HepG2 (cell line): ENCODE data around the gene KIF6. TPM values are rescaled to one million over a fixed set of nuclear protein-coding genes. Genes with fewer than 3 reads are reported as not detected.

ENCODE experiments used
- ATAC-seq: fragments of 200-7000 bp; cut with Tn5 transposase; 3 replicates; pipeline ENCODE4 v1.9.1; 2020; ENCODE audit warnings: mild to moderate bottlenecking, moderate library complexity
- BruUV-seq: library from RNA; stranded (reverse); fragments of 400-500 nt; replicated peaks from 2 replicates; lab custom pipeline; 2021; lab: Mats Ljungman, UMichigan
- CTCF ChIA-PET: fragments of 300-600 bp; formaldehyde crosslinking; extraction: SDS; loops from one replicate; lab custom pipeline; 2021; ENCODE audit warnings: low total read pairs, inconsistent platforms, low intra/inter-chr PET ratio; lab: Yijun Ruan, JAX
- POLR2A ChIA-PET: fragments of 350-600 bp; sonication (Branson Sonifier 250); formaldehyde crosslinking; loops from one replicate; lab custom pipeline; 2020; ENCODE audit warnings: antibody characterized with exemption, inconsistent platforms; lab: Yijun Ruan, JAX
- DNase-seq: peaks from one replicate; pipeline ENCODE4 v3.0.0-alpha.2; 2015; ENCODE audit warnings: low spot score
- FAIRE-seq: peaks from 3 replicates; lab custom pipeline; 2011; peaks lifted over from hg19 to GRCh38; lab: Jason Lieb, UNC
- H2AFZ ChIP-seq: one replicate; pipeline ENCODE4 v1.6.1; 2011; ENCODE audit warnings: low read length, inconsistent platforms
- H3K27ac ChIP-seq: fragments of 300-600 bp; 3 replicates; pipeline ENCODE4 v1.8.0; 2011; ENCODE audit warnings: mixed run types, mild to moderate bottlenecking, mixed read lengths, low read length, inconsistent platforms; ENCODE audit not compliant: insufficient read depth; ENCODE audit errors: extremely low read length
- H3K27me3 ChIP-seq, 2 experiments: fragments of 200-600 bp in 1 of 2; 2 replicates in 1 of 2; 3 replicates in 1 of 2; pipeline versions ENCODE4 v1.6.0 to v1.8.0; 2011; ENCODE audit warnings: low read length in 2 of 2, mild to moderate bottlenecking in 2 of 2, moderate library complexity in 2 of 2, inconsistent platforms in 1 of 2; ENCODE audit not compliant: insufficient read depth in 2 of 2, control insufficient read depth in 1 of 2
- H3K36me3 ChIP-seq, 2 experiments: fragments of 200-600 bp in 1 of 2; replicated peaks in 1 of 2; 2 replicates in 1 of 2; 3 replicates in 1 of 2; pipeline versions ENCODE4 v1.5.1 to v1.8.0; 2011; ENCODE audit warnings: low read length in 2 of 2, inconsistent platforms in 1 of 2; ENCODE audit not compliant: insufficient read depth in 2 of 2, control insufficient read depth in 1 of 2
- H3K4me1 ChIP-seq: 2 replicates; pipeline ENCODE4 v1.5.1; 2012; ENCODE audit warnings: low read length, inconsistent platforms; ENCODE audit not compliant: insufficient read depth
- H3K4me2 ChIP-seq: 2 replicates; pipeline ENCODE4 v1.6.0; 2011; ENCODE audit warnings: low read depth, low read length, inconsistent platforms
- H3K4me3 ChIP-seq, 3 experiments: fragments of 200-600 bp in 1 of 3; sonication (generic), shearing (Covaris generic) in 1 of 3; replicated peaks in 1 of 3; 2 replicates each; pipeline ENCODE4 v1.5.1; 2011 to 2016; ENCODE audit warnings: low read length in 3 of 3, inconsistent platforms in 2 of 3, low read depth in 2 of 3, mild to moderate bottlenecking in 2 of 3, control low read depth in 1 of 3, mixed read lengths in 1 of 3; ENCODE audit not compliant: insufficient read depth in 1 of 3
- H3K79me2 ChIP-seq: one replicate; pipeline ENCODE4 v1.6.1; 2011; ENCODE audit warnings: low read length, inconsistent platforms; ENCODE audit not compliant: insufficient read depth
- H3K9ac ChIP-seq: 2 replicates; pipeline ENCODE4 v1.6.0; 2011; ENCODE audit warnings: mild to moderate bottlenecking, low read depth, low read length, inconsistent platforms; ENCODE audit not compliant: insufficient read depth
- H3K9me3 ChIP-seq: 2 replicates; pipeline ENCODE4 v1.5.1; 2012; ENCODE audit warnings: mild to moderate bottlenecking, low read length
- H4K20me1 ChIP-seq: 2 replicates; pipeline ENCODE4 v1.6.0; 2011; ENCODE audit warnings: inconsistent platforms, mild to moderate bottlenecking, low read length, moderate library complexity; ENCODE audit not compliant: insufficient read depth
- DMAP1 ChIP-seq: IDR thresholded peaks from 2 replicates; pipeline ENCODE4 v1.6.1; 2016
- PAWR ChIP-seq: sonication (generic); formaldehyde crosslinking; IDR thresholded peaks from 2 replicates; pipeline ENCODE4 v1.4.0; 2020; ENCODE audit warnings: missing genetic modification reagents, mild to moderate bottlenecking, borderline replicate concordance
- PLSCR1 ChIP-seq: sonication (generic); formaldehyde crosslinking; IDR thresholded peaks from 2 replicates; pipeline ENCODE4 v1.5.0; 2020; ENCODE audit warnings: missing genetic modification reagents, mild to moderate bottlenecking, borderline replicate concordance
- SP2 ChIP-seq: sonication (generic); formaldehyde crosslinking; IDR thresholded peaks from 2 replicates; pipeline ENCODE4 v1.5.1; 2020; ENCODE audit warnings: mild to moderate bottlenecking, missing genetic modification reagents
- ZNF567 ChIP-seq: sonication (generic); formaldehyde crosslinking; IDR thresholded peaks from 2 replicates; pipeline ENCODE4 v1.8.1; 2023; ENCODE audit warnings: mild to moderate bottlenecking, missing genetic modification reagents, borderline replicate concordance
- ZNF773 ChIP-seq: sonication (generic); formaldehyde crosslinking; IDR thresholded peaks from 2 replicates; pipeline ENCODE4 v1.4.0; 2020; ENCODE audit warnings: missing genetic modification reagents, borderline replicate concordance
- ZNF784 ChIP-seq: sonication (generic); formaldehyde crosslinking; IDR thresholded peaks from 2 replicates; pipeline ENCODE4 v1.5.1; 2020; ENCODE audit warnings: missing genetic modification reagents, mild to moderate bottlenecking, borderline replicate concordance
- ZSCAN25 ChIP-seq: sonication (generic); formaldehyde crosslinking; IDR thresholded peaks from 2 replicates; pipeline ENCODE4 v1.8.0; 2022; ENCODE audit warnings: mild to moderate bottlenecking, missing genetic modification reagents
- WGBS: methylation state at CpG from one replicate; pipeline ENCODE4 v1.1.6; 2017; ENCODE audit warnings: low lambda C conversion rate; 5-methylcytosine and 5-hydroxymethylcytosine counted together
- in situ Hi-C: cut with HindIII; loops from 2 replicates; pipeline ENCODE4 v1.10.0; 2017; ENCODE audit warnings: low pct_unique_long_range_greater_than_20kb; ENCODE audit not compliant: extremely low pct_ligation_motif_present
- intact Hi-C: fragments of 100-400 bp; cut with micrococcal nuclease; formaldehyde crosslinking; loops from one replicate; pipeline ENCODE4 v1.10.0; 2022; ENCODE audit not compliant: unreplicated experiment
- polyA plus RNA-seq, 8 experiments: library from polyadenylated mRNA; depleted of rRNA in 3 of 8; stranded (reverse) in 7 of 8; unstranded in 1 of 8; fragments of >200 nt; fragmentation: Illumina TruSeq in 4 of 8; extraction: Trizol in 4 of 8; gene quantifications; 2 replicates each; pipeline versions ENCODE4 v1.2.1 to v1.2.3, GENCODE V29; 2011 to 2016; ENCODE audit warnings: low read depth in 4 of 8, missing spikeins in 1 of 8, mixed read lengths in 1 of 8; ENCODE audit not compliant: insufficient read depth in 1 of 8
- total RNA-seq, 5 experiments: library from RNA; depleted of rRNA; stranded (reverse); fragments of >200 nt; fragmentation: Illumina TruSeq; extraction: Trizol; gene quantifications; 2 replicates each; pipeline ENCODE4 v1.2.3, GENCODE V29; 2016; ENCODE audit warnings: low read depth in 1 of 5

The KIF6 gene
- total and polyA plus RNA-seq, 2 of the 13 experiments (the other 11 are each of a cell fraction or from before 2014, with no cell fraction given) = 0.04 to 0.27 TPM

DNA sequence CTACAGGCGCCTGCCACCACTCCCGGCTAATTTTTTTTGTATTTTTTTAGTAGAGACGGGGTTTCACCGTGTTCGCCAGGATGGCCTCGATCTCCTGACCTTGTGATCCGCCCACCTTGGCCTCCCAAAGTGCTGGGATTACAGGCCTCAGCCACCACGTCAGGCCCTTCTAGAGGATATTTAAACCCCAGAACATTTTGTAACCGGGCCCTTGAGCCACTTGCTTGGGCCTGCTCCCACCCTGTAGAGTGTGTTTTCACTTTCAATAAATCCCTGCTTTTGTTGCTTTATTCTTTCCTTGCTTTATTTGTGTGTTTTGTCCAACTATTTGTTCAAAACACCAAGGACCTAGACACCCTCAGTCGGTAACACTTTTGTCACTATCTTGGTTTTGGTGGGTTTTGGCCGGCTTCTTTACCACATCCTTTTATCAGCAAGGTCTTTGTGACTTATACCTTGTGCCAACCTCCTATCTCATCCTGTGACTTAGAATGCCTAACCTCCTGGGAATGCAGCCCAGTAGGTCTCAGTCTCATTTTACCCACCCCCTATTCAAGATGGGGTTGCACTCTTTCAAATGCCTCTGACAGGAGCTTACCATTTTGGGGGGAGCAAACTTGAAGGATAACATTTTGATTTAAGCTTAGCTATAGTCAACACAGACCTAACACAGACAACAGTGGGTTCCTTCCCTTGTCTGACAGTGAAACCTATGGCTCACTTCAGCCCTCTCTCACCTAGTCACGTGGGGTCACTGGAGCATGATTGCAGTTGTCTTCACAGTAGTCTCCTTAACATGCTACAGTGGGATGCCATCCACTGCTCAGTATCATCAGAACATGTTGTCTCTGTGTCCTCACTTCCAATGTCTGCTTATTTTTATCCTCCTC, 27.9 kb upstream of the KIF6 start:
- FAIRE-seq (no peak), DNase-seq (no peak)
- no peaks in the 10 kb centered on the region for H3K36me3 ChIP-seq
- H3K9me3 ChIP-seq = no peaks in the 10 kb centered on the region
- H3K4me3 ChIP-seq = no peak overlapping the region
- no peaks in the 10 kb centered on the region for H3K79me2 ChIP-seq
- in situ Hi-C loops = no loop called here
- no peak for TF ChIP-seq ZNF773
- TF ChIP-seq ZNF567 = no peak
- TF ChIP-seq PLSCR1 (CRISPR knock-in tag) = no peak
- TF ChIP-seq PAWR (CRISPR knock-in tag) = no peak
- TF ChIP-seq, all 625 proteins: peak for 0
- intact Hi-C loops = no loop called here
- no peaks in the 10 kb centered on the region; a peak in 1 of 5 replicates for H3K27me3 ChIP-seq
- CTCF ChIA-PET = no interaction called here
- H3K4me2 ChIP-seq = no peak overlapping the region
- H2AFZ ChIP-seq = no peak overlapping the region
- H4K20me1 ChIP-seq = no peaks in the 10 kb centered on the region
- 54% methylated on average over 12 of the region's 12 CpGs for WGBS
- BruUV-seq = no TSS peak
- ATAC-seq = no peak
- H3K4me1 ChIP-seq = no peaks in the 10 kb centered on the region
- no peak overlapping the region for H3K27ac ChIP-seq
- POLR2A ChIA-PET = no interaction called here
- no peak overlapping the region for H3K9ac ChIP-seq

DNA sequence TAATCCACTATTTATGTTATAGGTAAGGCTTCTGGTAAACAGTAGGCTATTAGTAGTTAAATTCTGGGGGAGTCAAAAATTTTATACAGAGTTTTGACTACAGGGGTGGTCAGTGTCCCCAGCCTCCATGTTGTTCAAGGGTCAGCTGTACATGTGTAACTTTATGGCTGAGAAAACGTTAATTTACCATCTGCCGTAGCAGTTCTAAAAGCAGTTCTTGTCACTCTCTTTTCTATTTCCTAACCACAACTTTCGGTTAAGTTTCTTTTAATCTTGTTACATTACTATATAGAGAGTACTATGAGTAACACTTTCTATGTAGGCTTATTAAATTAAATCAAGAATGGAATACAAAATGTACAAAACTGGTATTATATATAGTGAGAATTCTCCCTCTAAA, 21.6 kb upstream of the KIF6 start:
- Histone ChIP-seq H3K4me1 (no peaks in the 10 kb centered on the region), H2AFZ (no peak overlapping the region), H3K4me2 (no peak overlapping the region), H3K36me3 (no peaks in the 10 kb centered on the region), H3K27me3 (no peaks in the 10 kb centered on the region), H4K20me1 (no peaks in the 10 kb centered on the region), H3K27ac (no peak overlapping the region), H3K9ac (no peak overlapping the region), H3K9me3 (no peaks in the 10 kb centered on the region), H3K79me2 (no peaks in the 10 kb centered on the region), H3K4me3 (no peak overlapping the region)
- DNase-seq (no peak), ATAC-seq (no peak), FAIRE-seq (no peak)
- in situ Hi-C loops (no loop called here), intact Hi-C loops (no loop called here)
- ChIA-PET CTCF (no interaction called here), POLR2A (no interaction called here)
- TF ChIP-seq SP2 = no peak
- no peak for TF ChIP-seq ZSCAN25 (CRISPR knock-in tag)
- no peak for TF ChIP-seq ZNF784 (CRISPR knock-in tag)
- TF ChIP-seq DMAP1 (CRISPR knock-in tag) = no peak
- BruUV-seq = no TSS peak
- 33% methylated on average over 3 of the region's 3 CpGs for WGBS
